GM19452 (cell line): ENCODE results near the gene CDKAL1.

Experiments
- ATAC-seq: cut with Tn5 transposase; IDR thresholded peaks from one replicate; pipeline ENCODE4 v1.9.1; 2021; ENCODE audit not compliant: unreplicated experiment

CDKAL1 gene

DNA sequence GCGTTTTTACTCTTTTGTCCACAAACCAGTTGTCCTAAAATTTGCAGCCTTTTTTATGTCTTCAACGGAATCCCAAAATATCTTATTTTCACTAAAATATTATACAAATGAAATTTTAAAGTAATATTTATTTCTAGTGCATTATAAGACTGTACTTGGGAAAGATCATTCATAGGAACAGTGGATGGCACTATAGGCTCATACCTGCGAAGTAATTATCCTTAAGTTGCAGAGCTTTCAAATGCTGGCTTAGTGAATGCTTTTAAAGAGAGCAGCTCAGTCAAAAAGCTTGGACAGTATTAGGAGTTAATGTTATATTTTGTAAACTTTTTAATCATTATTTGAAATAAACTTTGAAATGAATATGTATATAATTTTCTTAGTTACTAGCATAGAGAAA lies 254.9 kb downstream of the CDKAL1 start:
- no peak for ATAC-seq

DNA sequence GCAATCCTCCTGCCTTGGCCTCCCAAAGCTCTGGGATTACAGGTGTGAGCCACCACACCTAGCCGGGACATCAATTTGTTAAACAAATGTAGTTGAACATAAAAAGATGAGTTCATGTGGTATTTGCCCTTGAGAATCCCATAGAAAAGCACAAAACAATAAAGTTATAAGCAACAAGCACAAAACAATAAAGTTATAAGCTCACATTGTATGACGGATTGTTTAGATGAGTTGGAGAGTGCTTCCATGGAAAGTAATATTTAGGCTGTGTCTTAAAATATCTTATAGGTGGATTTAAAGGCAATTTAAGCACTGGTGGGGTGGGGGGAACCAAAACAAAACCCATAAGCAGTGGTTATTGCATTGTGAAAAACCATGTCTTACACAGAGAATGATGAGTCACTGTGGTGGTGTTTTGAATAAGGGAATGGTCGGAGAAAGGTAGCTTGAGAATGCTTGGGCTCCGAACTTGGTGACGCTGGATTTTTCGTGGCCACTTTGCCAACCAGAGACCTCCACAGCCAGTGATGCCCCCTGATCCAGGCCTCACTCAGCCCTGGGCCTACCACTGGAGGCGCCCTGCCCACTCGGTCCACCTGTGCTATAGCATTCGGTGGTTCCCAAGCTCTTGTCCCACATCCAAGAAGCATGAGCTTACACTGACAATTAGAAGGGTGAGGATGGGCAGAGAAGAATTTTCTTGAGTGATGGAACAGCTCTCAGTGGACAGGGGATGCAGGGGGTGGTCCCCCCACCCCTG lies 256.0 kb downstream of the CDKAL1 start:
- no peak for ATAC-seq

GRCh38 chr6:20791074-20791473 lies 256.8 kb downstream of the CDKAL1 start:
- ATAC-seq, result no peak

- no peak for ATAC-seq
Observed at GRCh38 chr6:20791944-20792343, 257.7 kb downstream of the CDKAL1 start.

GRCh38 chr6:20793174-20793573 lies 258.9 kb downstream of the CDKAL1 start:
- ATAC-seq, result no peak

DNA sequence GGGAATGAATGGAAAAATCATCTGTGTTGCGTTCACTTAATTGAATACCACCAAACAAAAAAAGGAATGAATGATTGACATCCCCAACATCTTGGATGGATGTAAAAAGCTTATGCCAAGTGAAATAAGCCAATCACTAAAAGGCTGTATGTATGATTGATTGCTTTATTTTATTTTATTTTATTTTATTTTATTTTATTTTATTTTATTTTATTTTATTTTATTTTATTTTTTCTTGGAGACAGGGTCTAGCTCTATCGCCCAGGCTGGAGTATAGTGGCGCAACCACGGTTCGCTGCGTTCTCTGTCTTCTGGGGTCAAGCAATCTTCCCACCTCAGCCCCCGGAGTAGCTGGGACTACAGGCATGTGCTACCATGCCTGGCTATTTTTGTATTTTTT lies 263.3 kb downstream of the CDKAL1 start:
- no peak for ATAC-seq

DNA sequence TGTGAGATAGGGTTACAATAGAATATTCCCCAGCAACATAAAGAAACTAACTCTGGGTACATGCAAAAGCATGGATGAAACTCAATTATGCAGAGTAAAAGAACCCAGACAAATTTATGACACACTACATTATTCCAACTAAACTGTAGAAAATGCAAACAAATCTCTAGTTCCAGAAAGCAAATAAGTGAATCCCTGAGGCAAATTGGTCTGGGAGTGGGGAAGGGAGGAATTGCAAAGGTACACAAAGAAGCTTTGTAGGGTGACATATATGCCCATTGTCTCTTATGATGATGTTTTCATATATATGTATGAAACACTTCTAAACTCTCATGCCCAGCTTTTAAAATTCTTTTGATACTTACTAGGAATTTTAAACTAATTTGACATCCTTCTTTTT lies 266.0 kb downstream of the CDKAL1 start:
- no peak for ATAC-seq

- ATAC-seq, result no peak
Observed at GRCh38 chr6:20800653-20801052, 266.4 kb downstream of the CDKAL1 start.

DNA sequence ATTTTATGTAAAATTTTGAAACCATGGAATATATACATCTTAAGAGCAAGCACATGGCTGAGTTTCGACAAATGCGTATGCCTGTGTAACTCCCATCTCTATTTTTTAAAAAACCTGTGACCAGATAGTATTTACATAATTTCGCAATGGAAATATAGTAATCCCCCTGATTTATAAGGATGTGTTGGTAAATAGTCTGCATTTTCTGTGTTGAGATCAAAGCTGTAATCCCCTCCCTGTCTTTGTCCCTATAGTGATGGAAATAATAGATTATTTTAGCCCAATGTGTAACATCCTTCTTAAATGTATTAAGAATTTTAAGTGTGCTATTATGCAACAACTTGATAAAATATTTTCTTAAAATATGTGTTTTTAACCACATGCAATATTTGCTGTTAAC lies 267.3 kb downstream of the CDKAL1 start:
- no peak for ATAC-seq

DNA sequence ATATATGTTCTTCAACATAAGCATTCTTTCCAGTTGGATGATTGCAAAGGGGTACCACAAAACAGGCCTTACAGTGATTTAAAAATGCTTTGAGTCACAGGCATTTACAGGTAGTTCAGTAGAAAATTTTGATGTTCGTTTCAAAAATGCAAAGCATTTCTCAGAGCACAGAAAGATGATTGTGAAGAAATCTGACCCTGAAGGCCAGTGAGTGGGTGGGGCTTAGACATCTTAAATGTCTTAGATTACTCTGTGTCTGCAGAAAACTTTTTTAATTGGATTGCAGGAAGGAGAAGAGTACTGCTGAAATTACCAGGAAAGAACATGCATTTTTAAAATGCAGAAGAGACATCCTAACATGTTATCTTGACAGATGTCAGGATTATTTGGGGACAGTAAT lies 268.3 kb downstream of the CDKAL1 start:
- no peak for ATAC-seq

- ATAC-seq, result no peak
Observed at GRCh38 chr6:20805021-20805420, 270.8 kb downstream of the CDKAL1 start.

DNA sequence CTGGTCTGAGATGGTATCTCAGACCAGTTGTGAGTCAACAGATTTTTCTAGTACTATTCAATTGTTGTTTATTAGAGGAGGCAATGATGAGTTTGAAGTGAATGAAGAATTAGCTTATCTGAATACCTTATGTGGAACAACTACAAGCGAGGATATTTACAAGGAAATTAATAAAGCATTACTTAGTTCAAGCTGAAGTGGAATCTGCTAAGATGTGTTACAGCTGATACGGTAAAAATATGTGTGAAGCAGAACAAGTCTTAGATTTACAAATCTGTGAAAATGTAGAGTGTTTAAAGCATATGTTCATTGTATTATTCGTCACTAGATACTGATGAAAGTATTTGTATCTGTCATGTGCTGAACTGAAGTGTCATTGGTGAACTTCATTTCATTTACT lies 272.4 kb downstream of the CDKAL1 start:
- ATAC-seq, result no peak

DNA sequence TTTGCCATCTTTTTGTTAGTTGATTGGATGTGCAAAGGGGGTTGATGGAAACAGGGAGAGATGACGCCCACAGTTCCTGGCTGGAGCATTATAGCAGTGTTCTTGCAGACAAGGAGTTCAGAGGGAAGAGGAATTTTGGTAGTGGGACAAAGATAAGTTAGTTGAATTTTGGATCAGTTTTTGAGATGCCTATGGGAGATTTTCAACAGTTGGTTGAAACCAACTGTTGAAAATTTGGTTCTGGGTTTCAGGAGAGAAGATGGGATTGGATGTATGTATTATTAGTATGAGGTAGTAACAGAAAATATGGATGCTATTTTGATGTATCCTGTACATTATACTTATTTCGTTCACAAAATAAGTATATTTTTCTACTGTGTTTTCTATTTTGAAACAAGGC lies 274.2 kb downstream of the CDKAL1 start:
- ATAC-seq, result no peak

GRCh38 chr6:20808924-20809323 lies 274.7 kb downstream of the CDKAL1 start:
- ATAC-seq, result no peak

DNA sequence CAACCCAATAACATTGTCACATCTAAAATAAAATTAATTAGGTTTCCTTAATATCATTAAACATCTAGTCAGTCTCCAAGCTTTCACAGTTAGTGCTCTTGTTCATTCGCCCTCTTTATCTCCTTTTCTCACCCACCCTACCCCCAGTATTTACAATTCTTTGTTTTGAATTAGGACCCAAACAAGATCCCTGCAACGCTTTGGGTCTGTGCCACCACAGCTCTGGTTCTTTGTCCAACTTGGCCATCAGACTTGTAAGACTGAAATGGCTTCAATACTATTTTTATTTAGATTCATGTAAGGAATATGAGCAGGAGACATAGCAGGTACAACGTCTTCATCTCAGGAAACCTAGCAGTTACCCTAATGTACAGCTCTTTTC lies 276.5 kb downstream of the CDKAL1 start:
- ATAC-seq, result no peak

DNA sequence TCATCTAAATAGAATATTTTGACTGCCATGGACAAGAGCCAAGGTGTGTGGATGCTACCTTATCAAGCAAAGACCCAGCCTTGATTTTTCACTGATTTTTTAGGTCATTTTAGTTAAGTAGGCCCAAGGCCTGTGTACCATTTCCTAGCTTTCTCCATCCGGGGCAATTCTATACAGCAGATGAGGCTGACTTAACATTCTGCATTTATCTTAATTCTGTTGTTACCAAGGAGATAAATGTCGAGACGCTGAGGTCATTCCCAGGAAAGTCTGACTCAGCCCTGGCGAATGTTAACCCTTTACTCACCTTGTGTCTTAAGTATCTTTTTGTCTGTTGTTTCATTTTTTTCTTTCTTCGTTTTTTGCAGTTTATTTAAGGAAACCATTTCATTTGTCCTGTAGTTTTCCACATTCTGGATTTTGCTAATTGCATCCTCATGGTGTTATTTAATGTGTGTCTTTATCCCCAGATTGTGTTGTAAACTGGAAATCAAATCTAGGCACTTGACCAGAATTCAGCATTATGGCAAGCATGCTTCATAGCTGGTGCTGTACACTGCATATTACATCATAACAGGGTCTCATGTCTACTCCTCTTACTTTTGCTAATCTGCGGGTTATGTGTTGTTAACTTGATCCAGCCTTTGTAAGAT lies 277.0 kb downstream of the CDKAL1 start:
- no peak for ATAC-seq

DNA sequence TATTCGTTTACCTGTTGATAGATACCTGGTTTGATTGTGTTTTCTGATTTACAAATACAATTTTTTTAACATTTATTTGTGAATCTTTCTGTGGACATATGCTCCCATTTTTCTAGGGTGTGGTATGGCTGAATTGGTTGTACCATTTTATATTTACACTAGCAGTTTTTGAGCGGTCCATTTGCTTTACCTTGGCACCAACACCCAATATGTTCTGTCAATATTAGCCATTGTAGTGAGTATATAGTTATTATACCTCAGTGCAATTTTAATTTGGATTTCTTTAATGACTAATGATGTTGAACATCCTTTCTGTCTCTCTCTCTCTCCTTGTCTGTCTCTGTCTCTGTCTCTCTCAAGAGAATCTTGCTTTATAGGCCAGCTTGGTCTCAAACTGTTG lies 278.5 kb downstream of the CDKAL1 start:
- ATAC-seq, result no peak

DNA sequence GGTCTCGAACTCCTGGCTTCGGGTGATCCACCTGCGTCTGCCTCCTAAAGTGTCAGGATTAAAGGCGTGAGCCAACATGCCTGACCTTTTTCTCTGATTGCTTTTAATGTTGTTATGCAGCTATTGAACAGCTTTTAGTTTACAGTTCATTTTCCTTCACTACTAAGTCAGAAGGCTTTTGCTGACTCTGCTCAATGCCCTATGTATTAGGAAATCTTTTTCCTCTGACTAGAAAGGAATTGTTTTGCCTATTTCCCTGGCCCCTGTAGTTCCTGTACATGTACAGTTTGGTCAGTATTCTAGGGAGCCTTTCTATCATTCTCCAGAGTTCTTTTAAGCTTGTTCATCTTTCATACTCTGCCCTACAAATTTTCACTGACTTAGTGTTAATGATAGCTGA lies 280.2 kb downstream of the CDKAL1 start:
- ATAC-seq, result no peak

- ATAC-seq, result no peak
Observed at GRCh38 chr6:20816126-20816525, 281.9 kb downstream of the CDKAL1 start.

GRCh38 chr6:20817806-20818320 lies 283.6 kb downstream of the CDKAL1 start:
- no peak for ATAC-seq

DNA sequence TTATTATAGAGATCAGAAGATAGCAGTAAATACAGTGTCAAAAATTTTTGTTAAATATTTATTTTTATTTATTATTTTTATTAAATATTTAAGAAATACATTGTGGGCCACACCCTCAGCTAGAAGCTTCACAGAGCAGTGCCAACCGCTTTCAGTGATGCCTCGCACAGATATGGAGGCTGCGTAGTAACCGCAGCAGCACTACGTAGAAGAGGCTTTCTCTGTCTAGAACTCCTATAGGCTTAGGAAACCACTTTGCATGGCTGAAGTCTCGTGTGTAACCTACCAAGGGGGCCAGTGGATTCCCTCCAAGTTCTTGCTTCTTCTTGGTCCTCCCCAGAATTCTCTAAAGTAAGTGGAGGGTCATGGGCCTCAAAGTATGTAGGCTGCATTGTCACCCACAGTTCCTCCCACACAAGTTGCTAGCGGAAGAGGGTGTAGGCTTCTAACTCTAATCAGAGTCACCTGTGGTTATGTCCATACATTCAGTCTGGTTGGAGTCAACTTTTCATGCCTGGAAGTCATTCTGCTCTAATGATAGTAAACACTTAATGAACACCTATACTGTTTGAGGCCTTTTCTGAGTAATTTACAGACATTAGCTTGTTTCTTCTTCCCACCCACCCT lies 285.6 kb downstream of the CDKAL1 start:
- ATAC-seq, result no peak

DNA sequence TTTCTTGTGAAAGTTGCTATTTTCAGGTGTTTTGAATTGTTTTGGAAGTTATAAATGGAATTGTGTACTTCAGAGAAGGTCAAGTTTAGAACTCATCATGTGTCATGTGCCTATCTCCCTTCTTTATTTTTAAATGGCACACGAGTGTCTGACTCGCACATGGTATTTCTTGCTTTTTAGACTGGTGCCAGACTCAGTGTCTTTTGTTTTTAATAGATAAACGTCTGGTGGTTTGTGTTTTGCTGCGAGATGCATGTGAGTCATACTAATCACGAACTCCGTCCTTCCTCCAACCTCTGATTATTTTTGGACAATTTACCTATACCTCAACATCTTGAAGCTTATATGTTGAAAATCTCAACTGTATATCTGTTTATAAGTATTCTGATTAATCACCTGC lies 292.1 kb downstream of the CDKAL1 start:
- ATAC-seq, result no peak
